Fibroblast of villous mesenchyme (primary cell): ENCODE measurements around the gene SMU1. TPM values are rescaled to one million over a fixed set of nuclear protein-coding genes. Genes with fewer than 3 reads are reported as not detected.
A peak's percentile ranks its signal among the peaks of the same experiment; 100 is the strongest.

Experiments used
- DNase-seq: peaks from one replicate; pipeline ENCODE4 v3.0.0-alpha.2; 2010; ENCODE audit warnings: low read depth
- H3K4me3 ChIP-seq: 2 replicates; pipeline ENCODE4 v1.5.1; 2011; ENCODE audit warnings: low read depth, mild to moderate bottlenecking, low read length
- CTCF ChIP-seq: IDR thresholded peaks from 2 replicates; pipeline ENCODE4 v1.5.1; 2012; ENCODE audit warnings: low read depth, mild to moderate bottlenecking, low read length; ENCODE audit not compliant: insufficient read depth
- total RNA-seq: library from RNA; depleted of rRNA; stranded (reverse); fragments of >200 nt; gene quantifications from 2 replicates; pipeline ENCODE4 v1.2.3, GENCODE V29; 2012

The SMU1 gene
- total RNA-seq, 1 donor = 42.7 TPM

- peak; percentile 65 for DNase-seq
- no peak for TF ChIP-seq CTCF
- H3K4me3 ChIP-seq = no peak overlapping the region
These were observed 28.4 kb downstream of the SMU1 start for GRCh38 chr9:33048054-33048465.

- TF ChIP-seq CTCF = no peak
- DNase-seq = no peak
- H3K4me3 ChIP-seq = no peak overlapping the region
These were observed 30.4 kb downstream of the SMU1 start for GRCh38 chr9:33046061-33046460.

- peak; percentile 21 for DNase-seq
- peak; percentile 26 for TF ChIP-seq CTCF
- peak overlapping the region; percentile 74 for H3K4me3 ChIP-seq
These were observed 31.7 kb downstream of the SMU1 start for GRCh38 chr9:33044677-33045282.

GRCh38 chr9:33044162-33044673 lies 32.3 kb downstream of the SMU1 start:
- peak overlapping the region; percentile 74 for H3K4me3 ChIP-seq
- DNase-seq = peak; percentile 94
- TF ChIP-seq CTCF = peak; percentile 9

GRCh38 chr9:33043671-33044070 lies 32.8 kb downstream of the SMU1 start:
- TF ChIP-seq CTCF = no peak
- DNase-seq = no peak
- peak overlapping the region; percentile 74 for H3K4me3 ChIP-seq

- DNase-seq = no peak
- no peak overlapping the region for H3K4me3 ChIP-seq
- TF ChIP-seq CTCF = no peak
These were observed 34.0 kb downstream of the SMU1 start for GRCh38 chr9:33042473-33042872.

- no peak overlapping the region for H3K4me3 ChIP-seq
- peak; percentile 69 for DNase-seq
- no peak for TF ChIP-seq CTCF
These were observed 34.9 kb downstream of the SMU1 start for GRCh38 chr9:33041432-33042188.
